CMK (cell line): ENCODE data around the gene USP35.

Source experiments
- DNase-seq: peaks from one replicate; pipeline ENCODE4 v3.0.0-alpha.2; 2010; ENCODE audit warnings: low read depth

Gene USP35

DNA sequence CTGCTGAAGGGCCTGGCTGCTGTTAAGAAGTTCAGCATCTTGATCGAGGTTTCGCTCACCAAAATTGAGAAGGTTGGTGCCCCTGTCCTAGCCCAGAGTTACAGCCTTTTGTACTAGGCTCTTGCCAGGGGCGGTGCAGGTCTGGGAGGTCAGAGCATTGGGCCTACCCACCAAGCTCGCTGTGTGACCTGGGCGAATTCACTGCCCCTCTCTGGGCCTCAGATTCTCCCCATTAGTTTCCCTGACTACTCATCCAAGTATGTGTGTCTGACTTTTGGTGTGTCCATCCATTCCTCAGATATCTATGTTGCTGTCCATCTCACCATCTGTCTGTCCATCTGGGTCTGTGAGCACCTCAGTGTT, 10.9 kb downstream of the USP35 start:
- no peak for DNase-seq

GRCh38 chr11:78200061-78200460, 11.3 kb downstream of the USP35 start:
- no peak for DNase-seq

DNA sequence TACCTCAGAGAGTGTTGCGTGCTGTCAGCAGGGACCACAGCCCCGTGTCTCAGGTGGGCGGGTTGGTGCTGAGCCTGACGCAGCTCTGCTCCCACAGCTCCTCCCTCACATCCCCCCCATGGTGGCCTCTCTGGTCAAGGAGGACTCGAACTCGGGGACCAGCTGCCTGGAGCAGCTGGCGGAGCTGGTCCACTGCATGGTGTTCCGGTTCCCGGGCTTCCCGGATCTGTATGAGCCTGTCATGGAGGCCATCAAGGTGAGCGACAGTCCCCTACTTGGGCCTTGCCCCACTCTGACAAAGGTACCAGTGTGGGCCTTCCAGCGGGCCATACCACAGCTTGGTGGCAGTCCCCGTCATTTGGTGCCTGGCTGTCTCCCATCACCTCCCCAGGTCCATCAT, 11.8 kb downstream of the USP35 start:
- DNase-seq, result no peak

- DNase-seq, result no peak
Observed at GRCh38 chr11:78201096-78201818, 12.5 kb downstream of the USP35 start.

- DNase-seq, result no peak
Observed at GRCh38 chr11:78202733-78203167, 14.0 kb downstream of the USP35 start.

- no peak for DNase-seq
Observed at GRCh38 chr11:78203184-78203583, 14.5 kb downstream of the USP35 start.

DNA sequence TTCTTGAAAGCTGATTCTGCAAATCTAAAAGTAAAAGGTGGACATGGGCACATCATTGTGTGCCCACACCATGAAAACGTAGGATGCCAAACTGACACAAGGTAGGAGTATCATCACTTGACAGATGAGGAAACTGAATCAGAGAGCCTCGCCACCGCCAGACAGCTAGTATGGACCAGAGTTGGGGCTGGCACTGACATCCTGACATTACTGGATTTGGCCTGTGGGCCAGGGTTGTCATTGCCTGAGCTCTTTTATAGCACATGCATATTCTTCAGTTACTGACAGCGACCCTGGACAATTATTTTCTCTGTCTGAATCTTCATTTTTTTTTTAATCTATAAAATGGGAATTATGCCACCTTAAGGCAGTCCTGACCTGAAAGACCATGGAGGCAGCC, 16.5 kb downstream of the USP35 start:
- DNase-seq, result no peak

GRCh38 chr11:78205691-78206090, 17.0 kb downstream of the USP35 start:
- no peak for DNase-seq

- no peak for DNase-seq
Observed at GRCh38 chr11:78207532-78208256, 19.0 kb downstream of the USP35 start.

- DNase-seq, result no peak
Observed at GRCh38 chr11:78208257-78209165, 19.8 kb downstream of the USP35 start.

- DNase-seq, result no peak
Observed at GRCh38 chr11:78209478-78209877, 20.8 kb downstream of the USP35 start.

DNA sequence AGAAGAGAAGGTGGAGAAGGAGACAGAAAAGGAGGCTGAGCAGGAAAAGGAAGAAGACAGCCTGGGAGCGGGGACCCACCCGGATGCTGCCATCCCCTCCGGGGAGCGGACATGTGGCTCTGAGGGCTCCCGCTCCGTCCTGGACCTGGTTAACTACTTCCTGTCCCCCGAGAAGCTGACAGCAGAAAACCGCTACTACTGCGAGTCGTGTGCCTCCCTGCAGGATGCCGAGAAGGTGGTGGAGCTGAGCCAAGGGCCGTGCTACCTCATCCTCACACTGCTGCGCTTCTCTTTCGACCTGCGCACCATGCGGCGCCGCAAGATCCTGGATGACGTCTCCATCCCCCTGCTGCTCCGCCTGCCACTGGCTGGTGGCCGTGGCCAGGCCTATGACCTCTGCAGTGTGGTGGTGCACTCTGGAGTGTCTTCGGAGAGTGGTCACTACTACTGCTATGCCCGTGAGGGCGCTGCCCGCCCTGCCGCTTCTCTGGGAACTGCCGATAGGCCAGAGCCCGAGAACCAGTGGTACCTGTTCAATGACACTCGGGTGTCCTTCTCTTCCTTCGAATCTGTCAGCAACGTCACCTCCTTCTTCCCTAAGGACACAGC, 21.4 kb downstream of the USP35 start:
- no peak for DNase-seq

GRCh38 chr11:78211565-78211964, 22.8 kb downstream of the USP35 start:
- DNase-seq, result no peak

DNA sequence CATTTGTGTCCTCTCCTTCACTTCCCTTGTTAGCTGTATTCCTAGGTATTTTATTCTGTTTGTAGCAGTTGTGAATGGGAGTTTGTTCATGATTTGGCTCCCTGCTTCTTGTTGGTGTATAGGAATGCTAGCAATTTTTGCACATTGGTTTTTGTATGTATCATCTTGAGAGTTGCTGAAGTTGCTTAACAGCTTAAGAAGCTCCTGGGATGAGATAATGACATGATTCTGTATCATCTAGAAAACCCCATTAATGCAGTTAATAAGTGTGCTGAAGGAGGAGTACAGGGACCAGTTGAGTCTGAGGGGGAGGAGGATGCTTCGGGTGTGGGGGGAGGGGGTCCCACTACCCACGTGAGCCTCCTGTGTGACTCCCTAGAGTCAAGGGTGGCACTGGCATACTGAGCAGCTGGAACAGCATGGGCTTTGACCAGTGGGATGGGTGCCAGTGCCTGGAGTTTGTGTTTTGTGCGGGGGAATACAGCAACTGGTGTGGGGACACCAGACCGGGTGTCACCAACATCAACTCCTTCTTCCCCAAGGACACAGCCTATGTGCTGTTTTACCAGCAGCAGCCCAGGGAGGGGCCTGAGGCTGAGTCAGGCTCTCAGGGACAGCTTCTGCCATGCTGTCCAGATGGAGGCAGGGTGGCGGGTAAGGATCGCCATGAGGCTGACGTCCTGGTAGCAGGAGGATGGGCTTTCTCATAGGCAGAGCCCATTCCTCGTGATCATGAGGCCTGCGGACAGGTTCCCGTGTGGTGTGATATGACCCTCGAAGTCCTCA, 24.1 kb downstream of the USP35 start:
- no peak for DNase-seq

GRCh38 chr11:78213526-78214330, 25.0 kb downstream of the USP35 start:
- DNase-seq, result no peak

DNA sequence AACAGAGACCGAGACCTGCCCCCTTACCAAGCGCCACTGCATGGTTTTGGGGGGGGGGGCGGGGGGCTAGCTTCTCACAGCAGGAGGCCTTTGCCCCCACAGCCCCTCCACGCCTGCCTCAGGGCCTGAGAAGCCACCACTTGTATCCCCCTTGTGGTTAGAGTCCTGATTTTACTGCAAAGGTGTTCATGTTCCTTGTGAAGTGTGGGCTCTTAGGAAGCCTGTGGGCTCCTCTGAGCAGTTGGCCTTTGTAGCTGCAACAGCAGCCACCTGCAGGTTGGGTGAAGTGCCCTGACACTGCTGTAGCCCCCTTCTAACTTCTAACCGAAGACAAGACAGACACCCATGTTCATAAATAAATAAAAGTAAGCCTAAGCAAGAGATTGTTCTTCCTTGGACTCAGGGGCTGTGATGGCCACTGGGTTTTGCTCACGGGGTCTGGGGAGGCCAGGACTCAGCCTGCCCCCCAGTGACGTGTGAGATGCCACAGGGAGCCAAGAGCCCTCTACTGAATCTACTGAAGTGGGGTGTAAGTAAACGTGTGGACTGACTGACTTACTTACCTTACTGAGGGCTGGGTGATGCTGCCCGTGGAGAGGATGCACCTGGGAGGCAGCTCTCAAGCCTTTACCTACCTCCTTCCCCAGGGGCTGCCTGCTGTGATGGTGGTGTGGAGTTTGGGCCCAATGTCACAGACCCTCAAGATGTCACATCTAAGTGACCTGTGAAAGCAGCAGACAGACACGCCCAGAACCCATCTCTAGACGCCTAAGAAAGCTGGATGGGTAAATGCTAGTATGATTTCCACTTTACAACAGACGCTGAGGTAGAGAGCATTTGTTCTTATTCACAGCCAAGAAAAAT, 25.8 kb downstream of the USP35 start:
- no peak for DNase-seq

DNA sequence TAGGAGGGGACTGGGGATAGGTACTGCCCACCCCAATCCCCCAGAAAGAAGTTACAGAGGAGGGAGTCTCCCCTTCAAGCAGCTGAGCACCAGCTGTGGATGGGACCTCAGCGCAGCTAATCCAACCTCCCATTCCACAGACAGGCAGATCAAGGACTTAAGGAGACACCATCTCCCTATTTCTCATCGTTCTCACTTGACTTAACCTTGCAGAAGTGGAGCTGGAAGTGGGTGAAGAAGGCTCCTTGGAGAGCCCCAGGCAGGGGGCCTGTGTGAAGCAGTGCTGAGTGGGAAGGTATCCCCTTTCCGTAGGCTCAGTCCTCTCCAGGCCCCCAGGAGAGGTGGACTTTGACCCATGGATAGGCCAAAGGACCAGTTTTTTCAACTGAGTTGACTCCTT, 27.3 kb downstream of the USP35 start:
- no peak for DNase-seq

DNA sequence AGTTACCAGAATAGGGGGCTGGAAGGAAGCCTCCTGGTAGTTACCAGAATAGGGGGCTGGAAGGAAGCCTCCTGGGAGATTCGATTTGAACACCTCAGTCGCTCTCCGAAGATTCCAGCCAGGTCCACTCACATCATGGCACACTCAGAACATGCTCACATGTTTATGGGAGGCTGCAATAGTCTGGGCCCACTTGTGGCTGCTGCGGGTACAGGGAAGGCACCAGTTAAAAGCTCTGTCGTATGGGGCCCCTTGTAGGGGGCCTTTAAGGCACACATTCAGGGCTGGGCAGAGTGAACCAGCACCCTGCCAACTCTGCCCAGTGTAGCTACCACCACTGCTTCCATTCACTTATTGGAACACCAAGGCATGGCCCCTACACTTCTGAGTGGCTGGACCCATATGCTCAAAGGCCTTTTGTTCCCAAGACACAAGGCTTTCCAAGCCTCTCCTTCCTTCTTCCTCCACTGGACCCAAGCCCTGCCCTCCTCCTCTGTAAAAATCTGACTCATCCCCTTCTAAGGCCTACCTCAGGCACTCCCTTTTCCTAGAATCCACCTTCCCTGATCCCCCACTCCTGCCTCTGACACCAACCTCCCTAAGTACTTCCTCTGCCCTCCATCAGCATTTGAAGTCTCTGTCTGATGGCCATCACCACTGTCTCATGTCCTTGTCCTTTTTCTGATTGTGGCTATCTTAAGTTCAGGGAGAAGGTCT, 28.0 kb downstream of the USP35 start:
- DNase-seq, result no peak
